SK-N-SH (cell line): ENCODE results near the gene NGF. TPM values are rescaled to one million over a fixed set of nuclear protein-coding genes. Genes with fewer than 3 reads are reported as not detected.

Source experiments
- CTCF ChIA-PET: fragments of 300-600, 350-600 bp; formaldehyde crosslinking; extraction: SDS; loops from one replicate; lab custom pipeline; 2021; lab: Yijun Ruan, JAX
- POLR2A ChIA-PET: fragments of 350-600 bp; sonication (Branson Sonifier 250); formaldehyde crosslinking; extraction: SDS; loops from one replicate; lab custom pipeline; 2020; ENCODE audit warnings: antibody characterized with exemption, inconsistent platforms; lab: Yijun Ruan, JAX
- DNase-seq: peaks from one replicate; pipeline ENCODE4 v3.0.0; 2012
- H2AFZ ChIP-seq: fragments of 200-600 bp; sonication (generic); 2 replicates; pipeline ENCODE4 v1.8.1; 2016; ENCODE audit warnings: antibody characterized with exemption, mild to moderate bottlenecking, low read depth
- H3F3A ChIP-seq: fragments of 200-600 bp; sonication (generic); replicated peaks from 2 replicates; pipeline ENCODE3; 2016; ENCODE audit warnings: antibody characterized with exemption, mild to moderate bottlenecking; ENCODE audit not compliant: insufficient read depth
- H3K27ac ChIP-seq, 2 experiments: fragments of 200-500 bp in 1 of 2; fragments of 200-600 bp in 1 of 2; sonication (Bioruptor generic) in 1 of 2; sonication (generic), shearing (Covaris generic) in 1 of 2; 2 replicates each; pipeline versions ENCODE4 v1.5.1 to v1.6.1; 2014 to 2016; ENCODE audit warnings: low read depth in 2 of 2, inconsistent platforms in 1 of 2, low read length in 1 of 2, mild to moderate bottlenecking in 1 of 2, mixed read lengths in 1 of 2
- H3K27me3 ChIP-seq: fragments of 200-600 bp; sonication (generic), shearing (Covaris generic); 2 replicates; pipeline ENCODE4 v1.6.1; 2016; ENCODE audit warnings: mixed run types; ENCODE audit not compliant: insufficient read depth
- H3K36me3 ChIP-seq, 2 experiments: fragments of 200-500 bp in 1 of 2; fragments of 200-600 bp in 1 of 2; sonication (Bioruptor generic) in 1 of 2; sonication (generic) in 1 of 2; replicated peaks in 1 of 2; 2 replicates each; pipeline versions ENCODE3 to v1.5.1; 2014 to 2016; ENCODE audit warnings: low read length in 1 of 2, mild to moderate bottlenecking in 1 of 2; ENCODE audit not compliant: insufficient read depth in 2 of 2, control insufficient read depth in 1 of 2
- H3K4me1 ChIP-seq, 2 experiments: fragments of 200-500 bp in 1 of 2; fragments of 200-600 bp in 1 of 2; sonication (Bioruptor generic) in 1 of 2; sonication (generic), shearing (Covaris generic) in 1 of 2; 2 replicates each; pipeline versions ENCODE4 v1.5.1 to v1.6.1; 2014 to 2016; ENCODE audit warnings: low read depth in 1 of 2, low read length in 1 of 2, mixed run types in 1 of 2; ENCODE audit not compliant: insufficient read depth in 2 of 2, control insufficient read depth in 1 of 2
- H3K4me2 ChIP-seq: fragments of 200-600 bp; sonication (generic), shearing (Covaris generic); 2 replicates; pipeline ENCODE4 v1.6.1; 2017; ENCODE audit warnings: mixed run types
- H3K4me3 ChIP-seq, 2 experiments: fragments of 200-500 bp in 1 of 2; fragments of 200-600 bp in 1 of 2; sonication (Bioruptor generic) in 1 of 2; sonication (generic), shearing (Covaris generic) in 1 of 2; 2 replicates each; pipeline versions ENCODE4 v1.5.1 to v1.8.1; 2014 to 2016; ENCODE audit warnings: low read depth in 2 of 2, inconsistent platforms in 1 of 2, low read length in 1 of 2, mild to moderate bottlenecking in 1 of 2, mixed read lengths in 1 of 2, moderate library complexity in 1 of 2
- H3K79me2 ChIP-seq: fragments of 200-600 bp; sonication (generic); 2 replicates; pipeline ENCODE4 v1.8.1; 2017; ENCODE audit warnings: mild to moderate bottlenecking; ENCODE audit not compliant: insufficient read depth
- H3K9ac ChIP-seq: fragments of 200-600 bp; sonication (generic); 2 replicates; pipeline ENCODE4 v1.6.1; 2017; ENCODE audit warnings: mixed run types
- H3K9me2 ChIP-seq: fragments of 200-600 bp; sonication (generic); 2 replicates; pipeline ENCODE4 v1.6.1; 2017; ENCODE audit warnings: mixed run types
- H3K9me3 ChIP-seq: fragments of 200-600 bp; sonication (generic); 2 replicates; pipeline ENCODE4 v1.6.1; 2017; ENCODE audit warnings: mixed run types, mild to moderate bottlenecking, moderate library complexity
- H4K20me1 ChIP-seq: fragments of 200-600 bp; sonication (generic); 2 replicates; pipeline ENCODE4 v1.6.1; 2017; ENCODE audit warnings: mild to moderate bottlenecking, mixed run types; ENCODE audit not compliant: insufficient read depth
- EP300 ChIP-seq, 2 experiments: IDR thresholded peaks; 2 replicates each; pipeline versions ENCODE4 v1.4.0 to v1.6.1; 2012; ENCODE audit warnings: borderline replicate concordance in 1 of 2, low read depth in 1 of 2, low read length in 1 of 2
- EZH2phosphoT487 ChIP-seq: fragments of 200-600 bp; sonication (generic); IDR thresholded peaks from 2 replicates; pipeline ENCODE4 v1.6.1; 2017; ENCODE audit warnings: low read depth, mixed run types, mild to moderate bottlenecking, antibody characterized with exemption, moderate library complexity, borderline replicate concordance
- FOSL2 ChIP-seq: IDR thresholded peaks from 2 replicates; pipeline ENCODE4 v1.4.0; 2012; ENCODE audit warnings: low read depth, mild to moderate bottlenecking, moderate library complexity, borderline replicate concordance
- JUND ChIP-seq: IDR thresholded peaks from 2 replicates; pipeline ENCODE4 v1.4.0; 2012
- MEF2A ChIP-seq: IDR thresholded peaks from 2 replicates; pipeline ENCODE4 v1.4.0; 2012; ENCODE audit warnings: low read depth, borderline replicate concordance
- NFIC ChIP-seq: IDR thresholded peaks from 2 replicates; pipeline ENCODE4 v1.4.0; 2012; ENCODE audit warnings: borderline replicate concordance
- POLR2AphosphoS5 ChIP-seq: IDR thresholded peaks from 2 replicates; pipeline ENCODE4 v1.6.1; 2012; ENCODE audit warnings: low read depth, low read length
- WGBS: methylation state at CpG from one replicate; pipeline ENCODE4 v1.1.6; 2017; ENCODE audit warnings: low lambda C conversion rate; 5-methylcytosine and 5-hydroxymethylcytosine counted together
- polyA plus RNA-seq, 3 experiments: library from polyadenylated mRNA; depleted of rRNA; stranded (reverse); fragments of >200 nt; gene quantifications; 2 replicates each; pipeline ENCODE4 v1.2.3, GENCODE V29; 2012
- TF ChIP-seq, protein P1 (sequence below): fragments of 150-350 bp; IDR thresholded peaks from 2 replicates; pipeline ENCODE4 v1.6.1; 2016; ENCODE audit warnings: mild to moderate bottlenecking, low read depth, low read length
- TF ChIP-seq, protein P2 (sequence below): IDR thresholded peaks from 2 replicates; pipeline ENCODE4 v1.4.0; 2012; ENCODE audit warnings: low read depth
- TF ChIP-seq, protein P3 (sequence below): IDR thresholded peaks from 2 replicates; pipeline ENCODE4; 2012
- TF ChIP-seq, protein P4 (sequence below): fragments of 150-350 bp; IDR thresholded peaks from 2 replicates; pipeline ENCODE4 v1.6.1; 2017; ENCODE audit warnings: antibody characterized with exemption, low read length, low read depth, borderline replicate concordance
- TF ChIP-seq, protein P5 (sequence below): fragments of 200-600 bp; sonication (generic); IDR thresholded peaks from 2 replicates; pipeline ENCODE4 v1.6.1; 2017; ENCODE audit warnings: antibody characterized with exemption, mild to moderate bottlenecking, moderate library complexity

Gene NGF
- polyA plus RNA-seq, 1 of the 3 experiments (the other 2 are of a cell fraction), result 75.8 TPM

DNA sequence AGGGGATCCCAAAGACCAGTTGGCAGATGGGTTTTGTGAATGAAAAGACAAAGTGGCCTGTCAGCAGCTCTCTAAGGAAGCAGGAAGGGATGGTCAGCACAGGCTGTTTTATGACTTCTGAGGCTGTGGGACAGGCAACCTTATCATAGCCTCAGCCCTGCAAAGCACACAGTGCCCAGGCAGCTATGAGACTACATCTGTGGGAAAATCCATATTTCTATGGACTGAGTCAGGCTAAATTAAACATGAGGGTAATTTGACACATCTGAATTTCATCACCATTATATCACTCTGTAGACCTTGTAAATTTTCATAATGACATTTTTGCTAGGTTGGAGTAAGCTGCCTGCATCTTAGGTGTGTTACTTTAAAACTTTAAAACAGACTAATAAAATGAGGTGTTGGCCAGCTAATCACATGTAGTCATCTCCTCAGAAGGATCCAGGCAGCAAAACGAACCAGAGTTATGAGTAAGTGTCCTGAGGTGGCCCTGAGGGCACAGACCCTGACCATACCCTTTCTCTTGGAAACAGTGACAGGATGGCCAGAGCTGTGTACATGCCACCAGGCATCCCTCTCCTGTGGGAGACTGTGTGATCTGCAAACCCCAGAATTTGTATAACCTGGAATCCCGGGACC is 14.6 kb downstream of the NGF start:
- no peak for DNase-seq
- Histone ChIP-seq H3K9me2 (no peaks in the 10 kb centered on the region), H3K27me3 (no peaks in the 10 kb centered on the region), H2AFZ (no peak overlapping the region), H3K4me3 (no peak overlapping the region), H3F3A (peaks cover 3% of the 10 kb centered on the region), H3K36me3 (peaks cover 2 to 9% of the 10 kb centered on the region in 2 experiments), H4K20me1 (no peaks in the 10 kb centered on the region), H3K9ac (peak overlapping the region; percentile 2; the same call in 1 of the 2 replicates), H3K79me2 (peaks cover 100% of the 10 kb centered on the region), H3K27ac (peak overlapping the region in 1 of 2 experiments; percentile 64; a peak in 2 of 4 replicates), H3K4me1 (peaks cover 13 to 45% of the 10 kb centered on the region in 2 experiments; a peak in 3 of 4 replicates), H3K9me3 (no peaks in the 10 kb centered on the region), H3K4me2 (no peak overlapping the region)
- TF ChIP-seq, protein P1, sequence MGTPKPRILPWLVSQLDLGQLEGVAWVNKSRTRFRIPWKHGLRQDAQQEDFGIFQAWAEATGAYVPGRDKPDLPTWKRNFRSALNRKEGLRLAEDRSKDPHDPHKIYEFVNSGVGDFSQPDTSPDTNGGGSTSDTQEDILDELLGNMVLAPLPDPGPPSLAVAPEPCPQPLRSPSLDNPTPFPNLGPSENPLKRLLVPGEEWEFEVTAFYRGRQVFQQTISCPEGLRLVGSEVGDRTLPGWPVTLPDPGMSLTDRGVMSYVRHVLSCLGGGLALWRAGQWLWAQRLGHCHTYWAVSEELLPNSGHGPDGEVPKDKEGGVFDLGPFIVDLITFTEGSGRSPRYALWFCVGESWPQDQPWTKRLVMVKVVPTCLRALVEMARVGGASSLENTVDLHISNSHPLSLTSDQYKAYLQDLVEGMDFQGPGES, result no peak
- TF ChIP-seq, protein P2, sequence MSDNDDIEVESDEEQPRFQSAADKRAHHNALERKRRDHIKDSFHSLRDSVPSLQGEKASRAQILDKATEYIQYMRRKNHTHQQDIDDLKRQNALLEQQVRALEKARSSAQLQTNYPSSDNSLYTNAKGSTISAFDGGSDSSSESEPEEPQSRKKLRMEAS, result no peak
- no peak for TF ChIP-seq NFIC
- no peak for TF ChIP-seq MEF2A
- no peak for TF ChIP-seq POLR2AphosphoS5
- TF ChIP-seq EP300 (IDR thresholded peaks at IDR 0.05; ENCODE audit: borderline replicate concordance in 1 of 2, low read depth in 1 of 2, low read length in 1 of 2), result no peak
- TF ChIP-seq JUND, result 0 out of 2 replicates have a peak, but pooled peaks have one; percentile 9
- TF ChIP-seq EZH2phosphoT487, result no peak
- TF ChIP-seq FOSL2, result no peak
- TF ChIP-seq, protein P3, sequence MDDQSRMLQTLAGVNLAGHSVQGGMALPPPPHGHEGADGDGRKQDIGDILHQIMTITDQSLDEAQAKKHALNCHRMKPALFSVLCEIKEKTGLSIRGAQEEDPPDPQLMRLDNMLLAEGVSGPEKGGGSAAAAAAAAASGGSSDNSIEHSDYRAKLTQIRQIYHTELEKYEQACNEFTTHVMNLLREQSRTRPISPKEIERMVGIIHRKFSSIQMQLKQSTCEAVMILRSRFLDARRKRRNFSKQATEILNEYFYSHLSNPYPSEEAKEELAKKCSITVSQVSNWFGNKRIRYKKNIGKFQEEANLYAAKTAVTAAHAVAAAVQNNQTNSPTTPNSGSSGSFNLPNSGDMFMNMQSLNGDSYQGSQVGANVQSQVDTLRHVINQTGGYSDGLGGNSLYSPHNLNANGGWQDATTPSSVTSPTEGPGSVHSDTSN, result peak; percentile 19; the same call in 1 of the 2 replicates
- TF ChIP-seq, protein P4, sequence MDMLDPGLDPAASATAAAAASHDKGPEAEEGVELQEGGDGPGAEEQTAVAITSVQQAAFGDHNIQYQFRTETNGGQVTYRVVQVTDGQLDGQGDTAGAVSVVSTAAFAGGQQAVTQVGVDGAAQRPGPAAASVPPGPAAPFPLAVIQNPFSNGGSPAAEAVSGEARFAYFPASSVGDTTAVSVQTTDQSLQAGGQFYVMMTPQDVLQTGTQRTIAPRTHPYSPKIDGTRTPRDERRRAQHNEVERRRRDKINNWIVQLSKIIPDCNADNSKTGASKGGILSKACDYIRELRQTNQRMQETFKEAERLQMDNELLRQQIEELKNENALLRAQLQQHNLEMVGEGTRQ, result no peak
- TF ChIP-seq, protein P5, sequence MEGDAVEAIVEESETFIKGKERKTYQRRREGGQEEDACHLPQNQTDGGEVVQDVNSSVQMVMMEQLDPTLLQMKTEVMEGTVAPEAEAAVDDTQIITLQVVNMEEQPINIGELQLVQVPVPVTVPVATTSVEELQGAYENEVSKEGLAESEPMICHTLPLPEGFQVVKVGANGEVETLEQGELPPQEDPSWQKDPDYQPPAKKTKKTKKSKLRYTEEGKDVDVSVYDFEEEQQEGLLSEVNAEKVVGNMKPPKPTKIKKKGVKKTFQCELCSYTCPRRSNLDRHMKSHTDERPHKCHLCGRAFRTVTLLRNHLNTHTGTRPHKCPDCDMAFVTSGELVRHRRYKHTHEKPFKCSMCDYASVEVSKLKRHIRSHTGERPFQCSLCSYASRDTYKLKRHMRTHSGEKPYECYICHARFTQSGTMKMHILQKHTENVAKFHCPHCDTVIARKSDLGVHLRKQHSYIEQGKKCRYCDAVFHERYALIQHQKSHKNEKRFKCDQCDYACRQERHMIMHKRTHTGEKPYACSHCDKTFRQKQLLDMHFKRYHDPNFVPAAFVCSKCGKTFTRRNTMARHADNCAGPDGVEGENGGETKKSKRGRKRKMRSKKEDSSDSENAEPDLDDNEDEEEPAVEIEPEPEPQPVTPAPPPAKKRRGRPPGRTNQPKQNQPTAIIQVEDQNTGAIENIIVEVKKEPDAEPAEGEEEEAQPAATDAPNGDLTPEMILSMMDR, result no peak
- ChIA-PET POLR2A (no interaction called here), CTCF (interaction anchor here (0.6 to 1.0 kb wide), 2 partner anchors 184 to 441 kb away, joined by 3 read pairs; no protein-coding TSS in a partner anchor)
- WGBS, result 58% methylated on average over 2 of the region's 2 CpGs
